Left lung (tissue), 10 donors: ENCODE results near the gene NR5A2. TPM values are rescaled to one million over a fixed set of nuclear protein-coding genes. Genes with fewer than 3 reads are reported as not detected.
A peak's percentile ranks its signal among the peaks of the same experiment; 100 is the strongest.

Experiments used
- ATAC-seq: fragments of 200-7000 bp; cut with Tn5 transposase; one replicate; pipeline ENCODE4 v1.9.1; 2020; ENCODE audit warnings: moderate library complexity
- DNase-seq, 4 donors: peaks; one replicate each; pipeline ENCODE4 v3.0.0-alpha.2; 2013 to 2020
- H3K27ac ChIP-seq, 2 donors: fragments of 200-600 bp; sonication (generic) in 1 of 2; one replicate each; pipeline versions ENCODE4 v1.5.0 to v1.8.0; 2020 to 2021
- H3K27me3 ChIP-seq, 2 donors: fragments of 200-600 bp; sonication (generic) in 1 of 2; one replicate each; pipeline versions ENCODE4 v1.5.0 to v1.8.0; 2020 to 2021
- H3K36me3 ChIP-seq, 2 donors: fragments of 200-600 bp; sonication (generic) in 1 of 2; one replicate each; pipeline versions ENCODE4 v1.5.0 to v1.8.0; 2020 to 2021
- H3K4me1 ChIP-seq, 2 donors: fragments of 200-600 bp; one replicate each; pipeline ENCODE4 v1.8.0; 2021
- H3K4me3 ChIP-seq, 2 donors: fragments of 200-600 bp; sonication (generic) in 1 of 2; one replicate each; pipeline versions ENCODE4 v1.5.0 to v1.8.0; 2020 to 2021; ENCODE audit warnings: mild to moderate bottlenecking in 1 of 2
- H3K9me3 ChIP-seq, 2 donors: fragments of 200-600 bp; sonication (generic) in 1 of 2; one replicate each; pipeline versions ENCODE4 v1.5.0 to v1.8.0; 2020 to 2021
- CTCF ChIP-seq, 2 donors: fragments of 200-600 bp; sonication (generic) in 1 of 2; IDR thresholded peaks; one replicate each; pipeline versions ENCODE4 v1.5.0 to v1.8.0; 2021; ENCODE audit warnings: antibody characterized with exemption in 2 of 2
- intact Hi-C, 2 donors: fragments of 100-400 bp; cut with DNase I; formaldehyde crosslinking; loops; one replicate each; pipeline versions ENCODE4 v1.11.2 to v1.14.2; 2022
- polyA plus RNA-seq, 6 donors: library from polyadenylated mRNA; unstranded; fragments of 120-200 nt; gene quantifications; one replicate each; pipeline ENCODE4 v1.2.1, GENCODE V29; 2013; ENCODE audit not compliant: insufficient read length in 6 of 6
- total RNA-seq, 2 donors: library from RNA; stranded (reverse); fragmentation: NEBNext Ultra II Directional; extraction: Animal tissue kit (Norgen Biotek cat#: 25700); gene quantifications; one replicate each; pipeline ENCODE4 v1.2.1, GENCODE V29; 2021
- donor health status: DM: no; HTN: yes; CAD: no.
- donor health status: DM: no; HTN: no; CAD: no.

Gene NR5A2
- total and polyA plus RNA-seq, 8 donors, result 2.8 to 10.7 (median 8.2) TPM

GRCh38 chr1:200179781-200180160, 152.3 kb downstream of the NR5A2 start:
- intact Hi-C loops, result no loop called here
- Histone ChIP-seq H3K27me3 (no peaks in the 10 kb centered on the region), H3K4me3 (no peak overlapping the region), H3K27ac (no peak overlapping the region), H3K36me3 (no peaks in the 10 kb centered on the region), H3K4me1 (peaks cover 0 to 16% of the 10 kb centered on the region in 2 donors), H3K9me3 (no peaks in the 10 kb centered on the region)
- ATAC-seq (no peak), DNase-seq (no peak)
- no peak for TF ChIP-seq CTCF (IDR thresholded peaks at IDR 0.05)

- Histone ChIP-seq H3K4me1 (peaks cover 0 to 24% of the 10 kb centered on the region in 2 donors), H3K4me3 (no peak overlapping the region), H3K36me3 (no peaks in the 10 kb centered on the region), H3K27me3 (no peaks in the 10 kb centered on the region), H3K9me3 (no peaks in the 10 kb centered on the region), H3K27ac (no peak overlapping the region)
- peak; percentile 63 for ATAC-seq
- TF ChIP-seq CTCF (IDR thresholded peaks at IDR 0.05), result no peak
- intact Hi-C loops, result no loop called here
- DNase-seq, result no peak
Measured at GRCh38 chr1:200180821-200181220, 153.3 kb downstream of the NR5A2 start.

- ATAC-seq (no peak), DNase-seq (no peak)
- intact Hi-C loops, result no loop called here
- Histone ChIP-seq H3K36me3 (no peaks in the 10 kb centered on the region), H3K9me3 (no peaks in the 10 kb centered on the region), H3K4me1 (peaks cover 0 to 24% of the 10 kb centered on the region in 2 donors), H3K27ac (no peak overlapping the region), H3K27me3 (no peaks in the 10 kb centered on the region), H3K4me3 (no peak overlapping the region)
- TF ChIP-seq CTCF (IDR thresholded peaks at IDR 0.05), result no peak
Measured at GRCh38 chr1:200181861-200182260, 154.4 kb downstream of the NR5A2 start.

GRCh38 chr1:200182701-200183100, 155.2 kb downstream of the NR5A2 start:
- ATAC-seq, result no peak
- no peak for TF ChIP-seq CTCF (IDR thresholded peaks at IDR 0.05)
- Histone ChIP-seq H3K9me3 (no peaks in the 10 kb centered on the region), H3K4me3 (no peak overlapping the region), H3K36me3 (no peaks in the 10 kb centered on the region), H3K27ac (no peak overlapping the region), H3K4me1 (peaks cover 0 to 24% of the 10 kb centered on the region in 2 donors), H3K27me3 (no peaks in the 10 kb centered on the region)
- intact Hi-C loops, result no loop called here
- DNase-seq, result no peak

GRCh38 chr1:200183637-200184036, 156.1 kb downstream of the NR5A2 start:
- DNase-seq, result no peak
- TF ChIP-seq CTCF (IDR thresholded peaks at IDR 0.05), result no peak
- ATAC-seq, result no peak
- Histone ChIP-seq H3K4me3 (no peak overlapping the region), H3K36me3 (no peaks in the 10 kb centered on the region), H3K4me1 (peaks cover 0 to 24% of the 10 kb centered on the region in 2 donors), H3K27me3 (no peaks in the 10 kb centered on the region), H3K9me3 (no peaks in the 10 kb centered on the region), H3K27ac (peak overlapping the region in 1 of 2 donors; percentile 63)
- intact Hi-C loops, result no loop called here
